GM12864 (cell line): Measurements from ENCODE around the gene CTNNB1.

Experiments
- DNase-seq: peaks from one replicate; pipeline ENCODE4 v3.0.0-alpha.2; 2011; ENCODE audit warnings: low read depth
- H3K4me3 ChIP-seq: 2 replicates; pipeline ENCODE4 v1.5.1; 2011; ENCODE audit warnings: mild to moderate bottlenecking, low read depth, low read length, control low read depth
- CTCF ChIP-seq: IDR thresholded peaks from 2 replicates; pipeline ENCODE4 v1.5.1; 2011; ENCODE audit warnings: low read depth, mild to moderate bottlenecking, moderate library complexity, low read length, control low read depth, inconsistent platforms; ENCODE audit errors: missing control alignments

CTNNB1 gene

GRCh38 chr3:41239587-41239986, 40.3 kb downstream of the CTNNB1 start:
- no peak for DNase-seq
- TF ChIP-seq CTCF: no peak
- H3K4me3 ChIP-seq: no peak overlapping the region

- no peak overlapping the region for H3K4me3 ChIP-seq
- TF ChIP-seq CTCF: no peak
- no peak for DNase-seq
Measured at GRCh38 chr3:41241161-41241560, 41.9 kb downstream of the CTNNB1 start.

GRCh38 chr3:41241800-41242571, 42.7 kb downstream of the CTNNB1 start:
- TF ChIP-seq CTCF: no peak
- DNase-seq: no peak

GRCh38 chr3:41243183-41243582, 43.9 kb downstream of the CTNNB1 start:
- no peak for DNase-seq
- TF ChIP-seq CTCF: no peak
- H3K4me3 ChIP-seq: no peak overlapping the region

More at GRCh38 chr3:41241800-41242571, 42.7 kb downstream of the CTNNB1 start:
- no peak overlapping the region for H3K4me3 ChIP-seq

- no peak for TF ChIP-seq CTCF
- H3K4me3 ChIP-seq: no peak overlapping the region
- no peak for DNase-seq
Measured at GRCh38 chr3:41244620-41245336, 45.5 kb downstream of the CTNNB1 start.

- H3K4me3 ChIP-seq: no peak overlapping the region
- TF ChIP-seq CTCF: no peak
- no peak for DNase-seq
Measured at GRCh38 chr3:41247055-41248004, 48.0 kb downstream of the CTNNB1 start.
